Activated T-helper 1 cell treated with Interleukin-2 at 50 U/mL for 16 hours (primary cell): ENCODE data around the gene PTPRD.

Experiments used
- DNase-seq: peaks from one replicate; pipeline ENCODE4 v3.0.0-alpha.2; 2020; ENCODE audit warnings: low read depth

Gene PTPRD

DNA sequence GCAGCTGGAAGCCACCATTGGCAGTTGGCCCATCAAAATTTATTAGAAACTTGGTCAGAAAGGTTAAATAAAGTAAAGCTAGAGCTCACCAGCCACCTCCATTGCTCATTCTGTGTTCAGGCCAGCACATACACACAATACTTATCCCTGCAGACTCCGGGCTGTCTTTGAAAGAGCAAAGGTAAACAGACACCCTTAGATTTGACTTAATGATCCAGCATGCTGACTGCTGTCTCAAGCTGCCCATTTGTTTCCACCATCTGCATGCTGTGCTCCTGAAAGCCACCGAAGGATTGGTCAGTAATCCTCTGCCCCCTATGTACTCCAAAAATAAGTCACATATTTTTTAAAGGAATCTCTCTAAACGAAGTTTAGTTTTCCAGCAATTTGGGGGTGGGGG, 1753.4 kb downstream of the PTPRD start:
- no peak for DNase-seq

DNA sequence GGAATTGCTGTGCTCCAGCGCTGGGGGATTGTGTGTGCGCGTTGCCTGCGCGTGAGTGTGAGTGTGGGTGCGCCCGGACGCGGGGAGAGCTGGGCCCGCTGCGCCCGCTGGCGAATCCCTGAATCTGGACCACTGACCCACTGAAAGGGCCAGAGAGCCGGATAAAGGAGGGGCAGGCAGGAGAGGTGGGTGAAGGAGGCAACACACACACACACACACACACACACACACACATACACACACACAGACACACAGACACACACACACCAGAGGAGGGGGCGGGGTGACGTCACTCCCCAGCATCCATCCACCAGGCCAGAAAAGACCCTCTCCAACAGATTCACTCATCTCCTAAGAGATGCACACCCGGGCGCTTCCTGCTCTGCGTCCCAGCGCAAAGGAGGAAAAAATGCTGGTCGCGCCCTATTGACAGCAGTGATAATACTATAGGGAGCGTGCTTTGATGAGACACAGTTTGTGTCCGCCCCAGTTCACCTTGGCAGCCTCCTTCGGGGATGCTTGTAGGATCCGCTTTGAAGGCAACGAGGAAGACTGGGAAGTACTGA, 1754.1 kb downstream of the PTPRD start:
- DNase-seq = no peak

DNA sequence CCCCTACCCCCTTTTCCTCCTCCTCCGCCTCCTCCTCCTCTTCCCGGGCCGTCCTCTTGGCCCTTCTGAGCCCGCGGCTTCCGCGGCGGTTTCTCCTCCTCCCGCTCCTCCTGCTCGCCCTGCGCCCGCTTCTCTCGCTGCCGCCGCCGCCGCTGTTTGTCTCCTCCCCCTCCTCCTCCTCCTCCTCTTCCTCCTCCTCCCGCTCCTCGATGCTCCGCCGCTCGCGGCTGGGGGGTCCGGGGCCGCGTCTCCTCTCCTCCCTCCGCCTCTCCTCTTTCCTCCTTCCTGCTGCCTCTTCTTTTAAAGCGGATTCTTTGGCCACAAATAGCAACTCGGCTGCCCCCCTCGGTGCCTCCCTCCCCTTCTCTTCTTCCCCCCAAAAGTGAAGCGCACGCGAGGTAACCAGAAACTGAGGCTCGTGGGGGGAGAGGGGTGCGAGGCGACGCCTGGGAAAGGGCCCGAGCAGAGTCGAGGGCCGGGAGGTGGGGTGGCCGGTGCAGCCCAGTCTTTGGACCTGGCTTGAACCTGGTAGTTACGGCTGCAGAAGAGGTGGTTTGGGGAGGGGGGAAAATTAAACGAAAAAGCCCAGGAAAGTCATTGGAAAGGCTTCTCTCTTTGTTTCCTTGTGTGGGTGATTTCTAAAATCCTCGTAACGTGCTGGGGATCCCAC, 1754.7 kb downstream of the PTPRD start:
- DNase-seq = no peak

DNA sequence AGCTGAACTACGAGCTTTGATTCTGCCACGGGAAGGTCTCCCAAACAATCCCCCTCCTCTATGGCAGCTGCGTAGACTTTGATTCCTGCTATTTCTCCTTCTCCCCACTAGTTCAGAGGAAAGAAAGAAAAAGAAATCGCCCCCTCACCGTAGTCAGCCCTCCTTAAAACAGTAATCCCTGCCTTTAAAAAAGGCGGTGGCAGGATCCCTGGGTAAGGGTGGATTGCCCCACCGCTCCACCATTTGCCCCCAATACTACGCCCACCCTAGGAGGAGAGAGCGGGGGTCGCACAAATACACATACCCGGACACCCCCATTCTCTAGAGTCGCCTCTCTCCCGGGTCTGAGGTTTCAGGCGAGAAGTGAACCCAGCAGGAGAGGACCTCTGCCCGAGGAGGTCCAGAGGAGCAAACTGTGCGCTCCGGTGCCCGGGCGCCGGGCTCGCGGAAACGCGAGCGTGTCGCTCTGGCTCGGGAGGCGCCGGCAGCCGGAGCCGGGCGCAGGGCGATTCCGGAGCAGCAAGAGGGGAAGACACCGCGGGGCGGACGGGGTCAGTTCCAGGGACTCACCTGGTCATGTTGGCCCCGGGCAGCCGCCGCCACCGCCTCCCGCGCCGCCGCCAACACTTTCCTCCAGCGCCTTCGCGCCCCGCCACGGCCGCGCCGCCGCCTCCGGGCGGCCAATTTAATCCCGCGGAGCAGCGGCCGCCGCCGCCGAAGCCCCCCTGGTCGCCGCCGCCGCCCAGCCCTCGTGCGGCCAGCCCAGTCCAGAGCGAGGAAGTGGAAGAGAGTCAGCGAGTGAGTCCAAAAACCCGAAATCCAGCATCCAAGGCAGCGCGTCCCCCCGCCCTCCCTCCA, 1755.5 kb downstream of the PTPRD start:
- no peak for DNase-seq

DNA sequence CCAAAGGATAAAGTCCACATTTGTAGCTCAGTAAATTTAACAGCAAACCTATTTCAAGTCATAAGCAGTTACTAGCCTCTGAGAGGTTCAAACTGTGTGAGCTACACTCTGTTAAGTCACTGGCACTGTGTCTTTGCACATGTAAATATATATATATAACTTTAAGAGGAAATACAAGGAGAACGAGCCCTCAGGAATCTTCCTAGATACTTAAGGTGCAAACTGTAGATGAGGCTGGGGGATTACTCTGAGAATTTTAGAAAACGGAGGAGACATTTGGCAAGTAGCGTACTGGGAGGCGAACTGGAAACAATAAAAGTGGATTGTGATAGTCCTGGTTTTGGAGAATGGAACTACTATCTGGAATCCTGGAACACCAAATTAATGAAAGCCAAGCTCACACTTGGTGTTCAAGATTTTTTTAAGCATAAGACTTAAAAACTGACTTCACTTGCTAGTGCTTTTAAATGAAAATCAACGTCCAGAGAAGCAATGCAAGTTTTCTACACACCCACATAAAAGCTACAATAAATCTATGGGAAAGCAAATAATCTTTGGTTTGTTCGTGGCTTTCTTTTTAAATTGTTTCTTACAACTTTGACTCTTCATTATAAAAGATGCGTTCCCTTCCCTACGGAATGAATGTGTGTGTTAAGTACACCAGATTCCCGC, 1756.3 kb downstream of the PTPRD start:
- no peak for DNase-seq

DNA sequence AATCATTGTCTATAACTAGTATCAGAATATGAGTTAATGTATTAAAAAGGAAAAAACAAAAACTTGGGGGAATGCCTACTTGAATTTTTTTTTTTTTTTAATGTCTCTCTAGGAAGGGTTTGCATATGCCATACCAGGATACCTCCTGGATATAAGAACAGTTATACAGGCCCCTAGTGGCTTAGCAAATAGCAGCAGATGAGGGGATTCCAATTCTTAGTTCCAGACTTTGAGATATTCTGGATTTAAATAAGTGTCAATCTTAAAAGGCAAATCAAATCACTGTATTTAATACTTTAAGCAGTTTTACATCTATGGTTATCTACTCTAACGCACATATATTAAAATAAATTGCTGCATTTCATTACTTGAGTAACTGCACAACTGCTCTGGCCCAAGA, 1757.8 kb downstream of the PTPRD start:
- DNase-seq = no peak

DNA sequence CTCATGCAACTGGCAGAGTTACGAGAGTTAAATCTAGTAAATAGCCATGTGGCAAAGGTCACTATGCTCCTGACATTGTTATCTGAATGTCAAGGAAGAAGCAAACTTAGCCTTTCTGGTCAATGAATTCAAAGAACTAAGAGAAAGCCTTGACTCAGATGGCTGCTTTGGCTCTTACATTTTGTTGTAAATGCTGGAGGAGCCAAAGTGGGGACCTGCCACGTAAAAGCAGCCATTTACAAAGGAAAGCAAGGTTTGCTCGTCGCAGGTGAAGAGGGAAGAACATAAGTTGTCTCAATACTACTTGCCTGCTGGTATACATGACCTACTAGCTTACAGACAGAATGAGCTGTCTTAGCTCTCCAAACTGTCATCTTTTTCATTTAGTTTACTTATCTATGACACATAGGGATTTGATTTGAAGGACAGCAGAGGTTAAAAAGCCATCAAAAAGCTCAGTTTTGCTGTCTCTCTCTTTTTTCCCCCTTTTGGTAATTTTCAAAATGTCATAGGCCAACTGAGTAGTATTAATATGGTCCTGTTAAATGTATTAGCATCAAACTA, 1760.4 kb downstream of the PTPRD start:
- no peak for DNase-seq

DNA sequence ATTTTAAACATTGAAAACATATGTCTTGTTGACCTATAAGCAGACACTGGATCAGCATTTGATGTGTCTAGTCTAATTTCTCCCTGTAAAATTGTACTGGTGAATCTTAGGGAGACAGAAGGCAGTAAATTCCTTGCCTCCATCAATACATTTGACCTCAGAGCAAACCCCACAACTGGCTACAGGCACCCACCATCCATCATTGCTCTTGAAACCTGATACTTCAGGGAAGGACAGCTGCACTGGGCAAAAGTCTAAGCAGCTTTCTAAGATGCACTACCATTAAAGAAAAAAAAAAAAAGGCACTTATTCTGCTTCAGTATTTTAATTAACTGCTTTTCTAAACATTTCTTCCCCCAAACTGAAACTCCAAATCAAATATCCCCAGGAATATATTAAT, 1761.9 kb downstream of the PTPRD start:
- no peak for DNase-seq

DNA sequence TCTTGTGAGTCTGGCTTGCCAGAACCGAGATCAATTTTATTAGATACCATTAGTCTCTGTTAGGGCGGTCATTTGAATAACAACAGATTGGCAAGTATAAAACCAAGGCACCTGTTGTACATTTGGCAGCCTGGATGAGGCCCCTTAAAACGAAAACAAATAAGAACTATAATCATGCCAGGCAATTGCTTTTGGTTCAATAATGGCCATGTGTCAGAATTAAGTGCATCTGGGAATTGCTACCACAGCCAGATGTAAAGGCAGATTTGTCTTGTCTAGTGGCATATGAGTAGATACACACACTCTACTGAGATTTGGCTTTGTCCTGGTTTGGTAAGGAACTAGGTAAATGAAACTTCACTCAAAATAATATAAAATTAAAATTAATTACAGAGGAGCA, 1767.0 kb downstream of the PTPRD start:
- DNase-seq = no peak

DNA sequence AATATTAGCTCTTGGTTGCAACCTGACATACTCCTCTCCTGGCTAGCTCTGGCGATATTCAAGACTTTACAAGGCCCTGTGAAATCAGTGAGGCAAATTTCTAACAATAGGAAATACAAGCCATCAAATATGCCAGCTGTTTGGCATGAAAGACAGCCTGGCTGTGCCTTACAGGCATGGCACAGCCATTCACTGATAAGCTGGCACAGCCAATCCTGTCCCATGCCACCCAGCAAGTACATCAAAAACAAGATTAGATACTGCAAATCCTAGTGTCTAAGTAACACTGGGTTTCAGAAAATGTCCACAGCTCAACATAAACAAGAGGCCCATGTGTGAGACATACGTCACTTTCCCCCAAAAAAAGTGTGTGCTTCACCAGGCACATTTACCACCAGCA, 1767.4 kb downstream of the PTPRD start:
- DNase-seq = no peak

DNA sequence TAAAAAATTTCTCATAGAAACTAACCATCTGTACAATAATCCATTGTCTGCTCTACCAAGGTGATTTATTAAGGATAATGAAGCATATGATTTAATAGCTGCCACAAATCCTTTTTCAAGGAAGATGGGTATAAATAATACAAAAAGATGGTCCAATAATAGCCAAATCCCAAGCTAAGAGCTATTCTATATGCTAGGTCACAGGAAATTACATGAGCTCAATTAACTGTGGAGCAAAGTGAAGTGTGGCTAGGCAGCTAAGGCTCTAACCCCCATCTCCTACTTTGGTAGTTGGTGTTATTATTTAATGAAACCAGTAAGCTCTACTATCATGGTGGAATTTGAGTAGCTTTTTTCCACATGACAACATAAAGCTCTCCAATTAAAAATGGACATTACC, 1768.3 kb downstream of the PTPRD start:
- DNase-seq = no peak

DNA sequence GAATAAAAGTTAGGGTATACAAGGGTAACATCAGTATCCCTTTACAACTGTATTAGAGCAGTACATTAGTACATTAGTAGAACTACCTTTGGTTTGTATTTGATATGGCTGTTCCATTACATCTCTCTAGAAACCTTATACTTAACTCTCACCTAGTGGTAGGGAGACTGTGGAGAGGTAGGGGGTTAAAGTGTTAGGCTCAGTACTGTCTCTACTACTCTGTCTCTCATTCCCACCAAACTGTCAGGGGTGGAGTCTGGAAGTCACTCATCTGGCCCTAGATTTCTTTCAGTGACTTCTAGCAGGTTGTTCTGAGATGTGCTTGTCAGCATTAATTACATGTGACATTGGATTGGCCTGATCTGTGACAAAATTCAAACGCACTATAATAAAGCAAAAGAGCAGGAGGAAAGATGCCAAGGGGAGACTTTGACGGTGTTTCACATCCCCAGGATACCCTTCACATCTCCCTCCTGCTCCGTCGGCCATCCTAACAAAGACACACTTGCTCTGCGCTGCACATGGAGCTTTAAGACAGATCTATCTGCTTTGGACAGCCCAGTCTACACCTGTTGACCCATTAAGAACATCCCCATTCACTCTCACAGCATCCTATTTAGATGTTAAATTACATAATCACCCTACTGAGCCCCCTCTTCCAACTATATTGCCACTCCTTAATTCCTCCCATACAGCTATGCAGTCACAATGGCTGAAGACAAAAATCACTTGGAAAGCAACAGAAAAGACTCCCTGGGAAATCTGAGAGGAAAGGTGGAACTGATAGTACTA, 1770.2 kb downstream of the PTPRD start:
- no peak for DNase-seq

DNA sequence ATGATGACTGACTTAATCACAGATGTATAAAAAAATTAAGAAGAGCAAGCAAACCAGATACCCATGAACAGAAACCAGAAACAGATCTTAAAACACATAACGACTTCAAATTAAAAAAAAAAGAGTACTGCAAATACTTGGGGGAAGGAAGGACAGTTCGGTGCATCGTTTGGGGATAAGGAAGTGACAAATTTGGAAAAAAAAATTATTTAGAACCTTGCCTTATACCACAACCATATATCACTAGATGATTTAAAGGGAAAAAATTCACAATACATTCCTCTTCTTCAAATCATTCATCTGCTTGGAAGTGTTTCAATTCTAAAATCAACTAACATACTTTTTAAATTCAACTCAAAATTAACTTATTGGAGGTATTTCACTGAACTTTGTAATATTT, 1774.7 kb downstream of the PTPRD start:
- DNase-seq = no peak

DNA sequence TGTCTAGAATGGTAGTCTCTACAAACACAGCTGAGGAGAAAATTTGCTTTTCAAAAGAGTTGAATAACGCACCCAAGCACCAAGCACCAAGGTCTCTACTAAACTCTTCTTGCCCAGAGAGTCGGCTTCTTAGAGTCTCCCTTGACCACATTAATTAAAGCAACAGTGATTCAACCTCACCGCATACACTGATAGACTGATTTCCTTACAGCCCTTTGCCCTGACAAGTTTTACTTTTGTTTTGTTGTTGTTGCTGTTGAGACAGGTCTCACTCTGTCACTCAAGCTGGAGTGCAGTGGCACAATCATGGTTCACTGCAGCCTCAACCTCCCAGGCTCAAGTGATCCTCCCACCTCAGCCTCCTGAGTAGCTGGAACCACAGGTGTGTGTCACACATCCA, 1777.5 kb downstream of the PTPRD start:
- no peak for DNase-seq

DNA sequence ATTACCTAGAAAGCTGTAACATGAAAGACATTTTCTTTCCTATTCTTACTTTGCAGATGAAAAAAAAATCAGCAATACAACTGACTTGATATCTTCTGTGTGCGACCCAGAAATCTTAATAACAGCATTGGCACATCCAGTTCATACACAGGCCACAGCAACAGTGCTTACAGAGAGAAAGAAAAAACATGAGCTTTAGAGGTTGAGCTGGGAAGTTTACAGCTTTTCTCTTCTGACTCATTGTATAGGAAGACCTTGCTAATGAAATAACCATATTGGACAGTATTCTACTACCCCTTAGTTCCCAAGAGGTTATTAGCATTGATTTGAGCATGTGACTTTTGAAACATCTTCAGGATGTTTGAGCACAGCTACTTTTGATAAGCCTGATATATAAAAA, 1779.8 kb downstream of the PTPRD start:
- DNase-seq = no peak

DNA sequence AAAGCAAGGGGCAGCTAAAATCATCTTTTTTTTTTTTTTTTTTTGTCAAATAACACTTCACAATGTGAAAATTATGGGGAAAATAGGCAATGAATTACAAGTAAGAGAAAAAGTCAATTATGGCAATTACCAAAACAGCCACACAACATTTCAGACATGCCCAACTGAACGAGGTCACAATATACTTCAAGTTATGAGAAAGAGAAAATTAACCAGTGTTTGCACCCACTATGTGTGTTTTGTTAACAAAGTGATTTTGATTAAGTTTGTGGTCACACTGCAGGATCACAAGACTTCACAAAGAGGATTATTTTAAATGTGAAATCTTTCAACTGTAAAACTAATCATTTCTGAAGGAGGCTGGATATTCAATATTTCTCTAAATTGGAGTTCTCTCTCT, 1780.4 kb downstream of the PTPRD start:
- DNase-seq = no peak

DNA sequence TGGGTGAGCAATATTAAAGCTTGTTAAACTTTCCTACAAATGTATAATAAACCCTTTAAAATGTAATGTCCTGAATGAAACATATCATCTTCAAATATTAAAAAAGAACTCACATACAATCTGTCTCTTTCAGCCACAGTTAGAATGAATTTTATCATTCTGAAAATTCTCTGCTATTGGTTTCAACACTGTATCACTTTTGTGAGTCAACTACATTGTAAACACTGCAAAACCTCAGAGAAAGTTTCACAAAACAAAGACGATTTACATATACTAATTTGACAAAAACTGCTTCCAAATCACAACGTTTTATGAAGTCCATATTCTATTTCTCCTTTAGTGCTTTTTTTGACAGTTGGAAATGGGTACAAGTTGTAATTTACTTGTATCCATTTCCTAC, 1781.2 kb downstream of the PTPRD start:
- no peak for DNase-seq

DNA sequence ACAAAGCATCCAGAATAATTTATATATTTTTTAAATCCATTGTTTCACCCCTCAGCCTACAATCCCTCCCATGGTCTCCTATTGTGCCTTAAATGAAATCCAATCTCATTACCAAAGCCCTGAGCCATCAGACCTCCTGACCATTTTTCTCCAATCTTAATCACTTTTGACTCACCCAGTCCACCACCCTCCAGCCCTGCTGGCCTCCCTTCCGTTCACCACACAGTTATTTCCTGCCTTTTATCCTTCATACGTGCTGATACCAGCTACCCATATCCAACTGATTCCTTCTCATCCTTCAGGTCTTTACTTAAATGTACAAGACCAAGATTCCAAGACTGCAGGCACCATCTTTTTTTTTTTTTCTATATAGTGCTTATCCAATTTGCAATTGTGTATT, 1786.5 kb downstream of the PTPRD start:
- no peak for DNase-seq

DNA sequence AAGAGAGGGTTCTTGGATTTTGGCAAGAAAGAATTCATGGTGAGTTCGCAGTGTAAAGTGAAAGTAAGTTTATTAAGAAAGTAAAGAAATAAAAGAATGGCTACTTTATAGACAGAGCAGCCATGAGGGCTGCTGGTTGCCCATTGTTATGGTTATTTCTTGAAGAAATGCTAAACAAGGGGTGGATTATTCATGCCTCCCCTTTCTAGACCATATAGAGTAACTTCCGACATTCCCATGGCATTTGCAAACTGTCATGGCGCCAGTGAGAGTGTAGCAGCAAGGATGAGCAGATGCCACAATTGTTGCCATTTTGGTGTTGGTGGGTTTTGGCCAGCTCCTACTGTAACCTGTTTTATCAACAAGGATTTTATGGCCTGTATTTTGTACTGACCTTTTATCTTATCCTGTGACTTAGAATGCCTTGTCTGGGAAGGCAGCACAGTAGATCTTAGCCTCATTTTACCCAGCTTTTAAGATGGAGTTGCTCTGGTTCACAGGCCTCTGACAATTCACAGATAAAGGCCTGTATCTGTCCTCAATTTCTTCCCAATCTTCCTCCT, 1787.1 kb downstream of the PTPRD start:
- no peak for DNase-seq

DNA sequence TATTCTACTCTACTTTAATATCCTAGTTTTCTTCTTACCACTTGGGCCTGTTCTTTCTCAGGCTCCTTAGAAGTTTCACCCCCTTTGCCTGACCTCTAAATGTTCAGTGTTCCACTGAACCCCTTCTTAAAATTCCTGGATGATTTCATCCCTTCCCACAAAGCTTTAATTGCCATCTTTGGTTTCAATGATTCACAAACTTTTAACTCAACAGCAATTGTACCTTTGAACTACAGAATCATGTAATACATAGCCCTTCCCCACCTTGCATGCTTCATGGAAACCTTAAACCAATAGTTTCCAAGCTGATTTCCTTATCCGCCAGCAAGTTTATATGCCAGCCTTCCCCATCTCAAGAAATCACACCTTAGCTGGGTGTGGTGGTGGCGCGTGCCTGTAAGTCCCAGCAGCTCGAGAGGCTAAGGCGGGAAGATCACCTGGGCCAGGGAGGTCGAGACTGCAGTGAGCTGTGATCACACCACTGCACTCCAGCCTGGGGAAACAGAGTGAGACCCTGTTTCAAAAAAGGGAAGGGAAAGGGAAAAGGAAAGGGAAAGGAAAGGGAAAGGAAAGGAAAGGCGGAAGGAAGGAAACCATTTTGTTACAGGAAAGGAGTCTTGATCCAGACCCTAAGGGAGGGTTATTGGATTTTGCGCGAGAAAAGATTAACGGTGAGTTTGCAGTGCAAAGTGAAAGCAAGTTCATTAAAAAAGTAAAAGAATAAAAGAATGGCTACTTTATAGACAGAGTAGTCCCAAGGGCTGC, 1789.5 kb downstream of the PTPRD start:
- no peak for DNase-seq

DNA sequence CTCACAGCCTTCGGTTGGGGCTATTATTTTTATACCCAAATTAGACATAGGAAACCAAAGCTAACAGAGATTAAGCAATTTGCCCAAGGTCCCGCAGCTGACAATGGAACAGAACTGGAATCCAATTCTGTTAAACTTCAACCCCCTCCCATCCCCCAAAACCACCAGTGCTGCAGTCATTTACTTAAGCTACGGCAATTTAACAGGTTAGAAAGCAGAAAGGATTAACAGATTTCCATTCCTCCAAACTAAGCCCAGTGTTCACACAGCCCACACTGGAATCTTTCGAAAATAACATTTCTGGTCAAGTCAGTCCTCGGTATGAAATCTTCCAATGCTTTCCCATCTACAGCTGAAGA, 1790.2 kb downstream of the PTPRD start:
- no peak for DNase-seq
